ENCODE data around the gene KCNC3. TPM values are rescaled to one million over a fixed set of nuclear protein-coding genes. Genes with fewer than 3 reads are reported as not detected.

KCNC3 gene
- total and polyA plus RNA-seq, 3 experiments from 2014 or later: 0.68 to 0.73 TPM; not detected in 1

GRCh38 chr19:50324331-50324730, 4.8 kb downstream of the KCNC3 start:
- peaks cover 9% of the 10 kb centered on the region for H3K4me1 ChIP-seq (ENCODE audit: insufficient read depth, low read length)
- H3K27ac ChIP-seq (ENCODE audit: low read depth, low read length): no peak overlapping the region
- no peak overlapping the region for H3K4me3 ChIP-seq (ENCODE audit: low read length)
- CTCF ChIA-PET: no interaction called here
- H3K36me3 ChIP-seq (ENCODE audit: insufficient read depth, low read length): no peaks in the 10 kb centered on the region
- H3K4me1 Mint-ChIP-seq: peaks cover 20 to 32% (median 22%) of the 10 kb centered on the region in 3 donors
- no peak overlapping the region for H3K27ac Mint-ChIP-seq
- peaks cover 0 to 16% (median 11%) of the 10 kb centered on the region in 5 donors for H3K9me3 Mint-ChIP-seq
- DNase-seq: no peak
- peaks cover 36 to 50% of the 10 kb centered on the region in 2 donors for H3K27me3 Mint-ChIP-seq
- POLR2A ChIA-PET: no interaction called here
- H3K27me3 ChIP-seq (ENCODE audit: insufficient read depth, low read length, poor library complexity, severe bottlenecking): peaks cover 22% of the 10 kb centered on the region
- no peak overlapping the region for H3K4me3 Mint-ChIP-seq
- no peaks in the 10 kb centered on the region for H3K36me3 Mint-ChIP-seq
- no peaks in the 10 kb centered on the region for H3K9me3 ChIP-seq (ENCODE audit: low read length)

DNA sequence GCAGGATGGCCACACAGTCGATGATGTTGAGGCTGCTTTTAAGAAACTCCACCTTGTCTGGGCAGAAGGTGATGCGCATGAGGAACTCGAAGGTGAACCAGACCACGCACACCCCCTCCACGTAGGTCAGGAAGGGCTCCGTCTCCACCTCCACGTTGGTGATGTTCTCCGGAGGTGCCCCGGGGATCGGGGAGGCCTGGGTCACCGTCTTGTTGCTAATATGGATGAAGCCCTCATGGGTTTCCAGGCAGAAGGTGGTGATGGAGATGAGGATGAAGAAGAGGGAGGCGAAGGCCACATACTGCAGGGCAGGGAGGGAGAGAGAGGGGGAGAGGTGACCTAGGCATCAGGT, 5.4 kb downstream of the KCNC3 start:
- DNase-seq: no peak
- Mint-ChIP-seq H3K36me3 (no peaks in the 10 kb centered on the region), H3K27ac (no peak overlapping the region), H3K27me3 (peaks cover 36 to 53% of the 10 kb centered on the region in 2 donors), H3K4me1 (peaks cover 17 to 29% (median 20%) of the 10 kb centered on the region in 3 donors), H3K9me3 (peaks cover 0 to 15% (median 8%) of the 10 kb centered on the region in 5 donors), H3K4me3 (no peak overlapping the region)
- peaks cover 7% of the 10 kb centered on the region for H3K4me1 ChIP-seq (ENCODE audit: insufficient read depth, low read length)
- H3K27ac ChIP-seq (ENCODE audit: low read depth, low read length): no peak overlapping the region
- no peaks in the 10 kb centered on the region for H3K36me3 ChIP-seq (ENCODE audit: insufficient read depth, low read length)
- no peaks in the 10 kb centered on the region for H3K9me3 ChIP-seq (ENCODE audit: low read length)
- ChIA-PET CTCF (no interaction called here), POLR2A (no interaction called here)
- peaks cover 21% of the 10 kb centered on the region for H3K27me3 ChIP-seq (ENCODE audit: insufficient read depth, low read length, poor library complexity, severe bottlenecking)
- no peak overlapping the region for H3K4me3 ChIP-seq (ENCODE audit: low read length)

- Histone ChIP-seq H3K27ac (ENCODE audit: low read depth, low read length) (no peak overlapping the region), H3K4me1 (ENCODE audit: insufficient read depth, low read length) (peaks cover 7% of the 10 kb centered on the region), H3K9me3 (ENCODE audit: low read length) (no peaks in the 10 kb centered on the region), H3K36me3 (ENCODE audit: insufficient read depth, low read length) (no peaks in the 10 kb centered on the region), H3K4me3 (ENCODE audit: low read length) (no peak overlapping the region), H3K27me3 (ENCODE audit: insufficient read depth, low read length, poor library complexity, severe bottlenecking) (peaks cover 21% of the 10 kb centered on the region)
- peaks cover 41 to 57% of the 10 kb centered on the region in 2 donors for H3K27me3 Mint-ChIP-seq
- H3K36me3 Mint-ChIP-seq: no peaks in the 10 kb centered on the region
- H3K27ac Mint-ChIP-seq: no peak overlapping the region
- no peak for DNase-seq
- H3K4me3 Mint-ChIP-seq: no peak overlapping the region
- peaks cover 17 to 29% (median 20%) of the 10 kb centered on the region in 3 donors for H3K4me1 Mint-ChIP-seq
- ChIA-PET CTCF (no interaction called here), POLR2A (no interaction called here)
- peaks cover 0 to 15% (median 8%) of the 10 kb centered on the region in 5 donors for H3K9me3 Mint-ChIP-seq
These were observed 6.0 kb downstream of the KCNC3 start for GRCh38 chr19:50322931-50323781.

- H3K9me3 ChIP-seq (ENCODE audit: low read length): no peaks in the 10 kb centered on the region
- peaks cover 7% of the 10 kb centered on the region for H3K4me1 ChIP-seq (ENCODE audit: insufficient read depth, low read length)
- no peak for DNase-seq
- Mint-ChIP-seq H3K4me1 (peaks cover 11 to 22% (median 17%) of the 10 kb centered on the region in 3 donors), H3K4me3 (no peak overlapping the region), H3K27me3 (peaks cover 42 to 59% of the 10 kb centered on the region in 2 donors), H3K9me3 (peaks cover 0 to 9% (median 5%) of the 10 kb centered on the region in 5 donors), H3K36me3 (no peaks in the 10 kb centered on the region), H3K27ac (peak overlapping the region in 1 of 8 donors; percentile 86)
- H3K4me3 ChIP-seq (ENCODE audit: low read length): no peak overlapping the region
- H3K27ac ChIP-seq (ENCODE audit: low read depth, low read length): no peak overlapping the region
- no peaks in the 10 kb centered on the region for H3K36me3 ChIP-seq (ENCODE audit: insufficient read depth, low read length)
- H3K27me3 ChIP-seq (ENCODE audit: insufficient read depth, low read length, poor library complexity, severe bottlenecking): peaks cover 15% of the 10 kb centered on the region
- POLR2A ChIA-PET: no interaction called here
- CTCF ChIA-PET: interaction anchor here (0.6 kb wide), 1 partner anchor 13 kb away, joined by 3 read pairs; no protein-coding TSS in a partner anchor
These were observed 6.9 kb downstream of the KCNC3 start for GRCh38 chr19:50322234-50322633.

GRCh38 chr19:50321831-50322230, 7.3 kb downstream of the KCNC3 start:
- Histone ChIP-seq H3K36me3 (ENCODE audit: insufficient read depth, low read length) (no peaks in the 10 kb centered on the region), H3K27ac (ENCODE audit: low read depth, low read length) (no peak overlapping the region), H3K9me3 (ENCODE audit: low read length) (no peaks in the 10 kb centered on the region), H3K4me1 (ENCODE audit: insufficient read depth, low read length) (peaks cover 7% of the 10 kb centered on the region), H3K4me3 (ENCODE audit: low read length) (no peak overlapping the region), H3K27me3 (ENCODE audit: insufficient read depth, low read length, poor library complexity, severe bottlenecking) (peaks cover 11% of the 10 kb centered on the region)
- Mint-ChIP-seq H3K36me3 (no peaks in the 10 kb centered on the region), H3K4me3 (no peak overlapping the region), H3K27me3 (peaks cover 38 to 55% of the 10 kb centered on the region in 2 donors), H3K4me1 (peaks cover 7 to 18% (median 13%) of the 10 kb centered on the region in 3 donors), H3K27ac (no peak overlapping the region), H3K9me3 (peaks cover 0 to 5% (median 2%) of the 10 kb centered on the region in 5 donors)
- no peak for DNase-seq
- POLR2A ChIA-PET: no interaction called here
- CTCF ChIA-PET: interaction anchor here (0.6 kb wide), 1 partner anchor 14 kb away, joined by 3 read pairs; no protein-coding TSS in a partner anchor

GRCh38 chr19:50320596-50320995, 8.6 kb downstream of the KCNC3 start:
- no peak overlapping the region for H3K4me3 ChIP-seq (ENCODE audit: low read length)
- Mint-ChIP-seq H3K9me3 (peaks cover 0 to 4% (median 0%) of the 10 kb centered on the region in 5 donors), H3K27ac (no peak overlapping the region), H3K27me3 (peaks cover 38 to 63% of the 10 kb centered on the region in 2 donors), H3K4me1 (peaks cover 9 to 11% (median 9%) of the 10 kb centered on the region in 3 donors), H3K36me3 (no peaks in the 10 kb centered on the region), H3K4me3 (no peak overlapping the region)
- CTCF ChIA-PET: no interaction called here
- no peak overlapping the region for H3K27ac ChIP-seq (ENCODE audit: low read depth, low read length)
- POLR2A ChIA-PET: no interaction called here
- H3K4me1 ChIP-seq (ENCODE audit: insufficient read depth, low read length): peaks cover 4% of the 10 kb centered on the region
- H3K36me3 ChIP-seq (ENCODE audit: insufficient read depth, low read length): no peaks in the 10 kb centered on the region
- no peaks in the 10 kb centered on the region for H3K27me3 ChIP-seq (ENCODE audit: insufficient read depth, low read length, poor library complexity, severe bottlenecking)
- DNase-seq: no peak
- H3K9me3 ChIP-seq (ENCODE audit: low read length): no peaks in the 10 kb centered on the region

- Histone ChIP-seq H3K4me3 (ENCODE audit: low read length) (no peak overlapping the region), H3K9me3 (ENCODE audit: low read length) (no peaks in the 10 kb centered on the region), H3K27ac (ENCODE audit: low read depth, low read length) (no peak overlapping the region), H3K27me3 (ENCODE audit: insufficient read depth, low read length, poor library complexity, severe bottlenecking) (no peaks in the 10 kb centered on the region), H3K4me1 (ENCODE audit: insufficient read depth, low read length) (peaks cover 4% of the 10 kb centered on the region), H3K36me3 (ENCODE audit: insufficient read depth, low read length) (no peaks in the 10 kb centered on the region)
- Mint-ChIP-seq H3K27ac (no peak overlapping the region), H3K9me3 (peaks cover 0 to 4% (median 0%) of the 10 kb centered on the region in 5 donors), H3K4me1 (peaks cover 8 to 14% (median 8%) of the 10 kb centered on the region in 3 donors), H3K36me3 (no peaks in the 10 kb centered on the region), H3K27me3 (peaks cover 37 to 63% of the 10 kb centered on the region in 2 donors), H3K4me3 (no peak overlapping the region)
- CTCF ChIA-PET: no interaction called here
- no peak for DNase-seq
- POLR2A ChIA-PET: no interaction called here
These were observed 9.1 kb downstream of the KCNC3 start for GRCh38 chr19:50320051-50320450.

DNA sequence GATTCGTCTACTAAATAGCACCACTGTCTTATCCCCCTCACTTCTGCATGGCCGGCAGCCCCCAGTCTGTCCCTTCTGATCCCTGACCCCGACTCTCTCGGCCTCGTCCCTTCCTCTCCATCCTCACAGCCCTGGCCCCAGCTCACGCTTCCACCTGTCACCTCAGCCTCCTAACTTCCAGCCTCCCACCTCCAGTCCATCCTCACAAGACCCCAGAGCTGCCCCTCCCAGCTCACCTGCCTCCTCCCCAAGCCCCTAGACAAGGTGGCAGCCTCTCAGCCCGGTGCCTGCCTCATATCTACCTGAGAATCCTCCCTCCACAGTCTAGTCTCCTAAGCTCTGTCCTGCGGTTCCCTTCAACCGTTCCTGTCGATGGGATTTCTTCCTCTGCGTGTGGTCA, 10.0 kb downstream of the KCNC3 start:
- H3K27ac ChIP-seq (ENCODE audit: low read depth, low read length): no peak overlapping the region
- peaks cover 35 to 63% of the 10 kb centered on the region in 2 donors for H3K27me3 Mint-ChIP-seq
- CTCF ChIA-PET: no interaction called here
- no peak overlapping the region for H3K4me3 Mint-ChIP-seq
- DNase-seq: no peak
- POLR2A ChIA-PET: no interaction called here
- H3K27me3 ChIP-seq (ENCODE audit: insufficient read depth, low read length, poor library complexity, severe bottlenecking): no peaks in the 10 kb centered on the region
- H3K9me3 ChIP-seq (ENCODE audit: low read length): no peaks in the 10 kb centered on the region
- H3K36me3 Mint-ChIP-seq: no peaks in the 10 kb centered on the region
- peaks cover 4% of the 10 kb centered on the region for H3K4me1 ChIP-seq (ENCODE audit: insufficient read depth, low read length)
- no peak overlapping the region for H3K27ac Mint-ChIP-seq
- no peak overlapping the region for H3K4me3 ChIP-seq (ENCODE audit: low read length)
- H3K4me1 Mint-ChIP-seq: peaks cover 4 to 13% (median 8%) of the 10 kb centered on the region in 3 donors
- peaks cover 0 to 2% (median 0%) of the 10 kb centered on the region in 5 donors for H3K9me3 Mint-ChIP-seq
- H3K36me3 ChIP-seq (ENCODE audit: insufficient read depth, low read length): no peaks in the 10 kb centered on the region

Measured in CD8-positive, alpha-beta memory T cell (primary cell).